HFFc6 (cell line): Measurements from ENCODE around the gene HOXD8. TPM values are rescaled to one million over a fixed set of nuclear protein-coding genes. Genes with fewer than 3 reads are reported as not detected.

Experiments
- DNase-seq: peaks from one replicate; pipeline ENCODE4 v3.0.0-alpha.2; 2018
- H3K27ac Mint-ChIP-seq: 2 replicates; pipeline ENCODE4 v1.8.0; 2020; ENCODE audit warnings: mild to moderate bottlenecking, mixed read lengths
- H3K27me3 Mint-ChIP-seq: 2 replicates; pipeline ENCODE4 v1.8.0; 2021; ENCODE audit warnings: mild to moderate bottlenecking, moderate library complexity, mixed read lengths; ENCODE audit not compliant: insufficient read depth
- H3K36me3 Mint-ChIP-seq: 2 replicates; pipeline ENCODE4 v1.8.0; 2021; ENCODE audit warnings: low read depth, mixed read lengths
- H3K4me1 Mint-ChIP-seq: 2 replicates; pipeline ENCODE4 v1.8.0; 2020; ENCODE audit warnings: low read depth, mixed read lengths
- H3K4me3 Mint-ChIP-seq: 2 replicates; pipeline ENCODE4 v1.8.0; 2020; ENCODE audit warnings: mild to moderate bottlenecking, moderate library complexity, mixed read lengths
- H3K9me3 Mint-ChIP-seq: 2 replicates; pipeline ENCODE4 v1.8.0; 2020; ENCODE audit warnings: mild to moderate bottlenecking, mixed read lengths
- CTCF ChIP-seq: fragments of 200-600 bp; sonication (generic); IDR thresholded peaks from 2 replicates; pipeline ENCODE4 v1.5.0; 2021; ENCODE audit warnings: antibody characterized with exemption, mild to moderate bottlenecking
- total RNA-seq, 6 experiments: library from RNA; stranded (reverse); fragmentation: NEBNext Ultra II Directional; extraction: Animal tissue kit (Norgen Biotek cat#: 25700); gene quantifications; 2 replicates in 1 of 6; 3 replicates in 5 of 6; pipeline ENCODE4 v1.2.3, GENCODE V29; 2021

HOXD8 gene
- total RNA-seq, 6 experiments from 2014 or later: 2.3 to 5.1 (median 4.6) TPM

GRCh38 chr2:176170602-176171305 lies 41.2 kb downstream of the HOXD8 start:
- Mint-ChIP-seq H3K27ac (no peak overlapping the region), H3K9me3 (no peaks in the 10 kb centered on the region), H3K4me3 (no peak overlapping the region), H3K27me3 (peaks cover 54% of the 10 kb centered on the region), H3K4me1 (no peaks in the 10 kb centered on the region), H3K36me3 (peaks cover 5% of the 10 kb centered on the region; the same call in 1 of the 2 replicates)
- DNase-seq: no peak
- TF ChIP-seq CTCF: no peak

- no peak for DNase-seq
- TF ChIP-seq CTCF: no peak
Measured at GRCh38 chr2:176171351-176172006, 42.0 kb downstream of the HOXD8 start.

GRCh38 chr2:176172007-176172894 lies 42.7 kb downstream of the HOXD8 start:
- H3K36me3 Mint-ChIP-seq: peaks cover 5% of the 10 kb centered on the region; the same call in 1 of the 2 replicates
- H3K9me3 Mint-ChIP-seq: 0 out of 2 replicates have a peak, but pooled peaks cover 1% of the 10 kb centered on the region
- no peak overlapping the region for H3K27ac Mint-ChIP-seq
- TF ChIP-seq CTCF: no peak
- no peaks in the 10 kb centered on the region for H3K4me1 Mint-ChIP-seq
- peaks cover 52% of the 10 kb centered on the region for H3K27me3 Mint-ChIP-seq
- DNase-seq: no peak
- no peak overlapping the region for H3K4me3 Mint-ChIP-seq

More at GRCh38 chr2:176171351-176172006, 42.0 kb downstream of the HOXD8 start:
- H3K27ac Mint-ChIP-seq: no peak overlapping the region
- H3K9me3 Mint-ChIP-seq: no peaks in the 10 kb centered on the region
- peaks cover 54% of the 10 kb centered on the region for H3K27me3 Mint-ChIP-seq
- H3K36me3 Mint-ChIP-seq: peaks cover 5% of the 10 kb centered on the region; the same call in 1 of the 2 replicates
- no peaks in the 10 kb centered on the region for H3K4me1 Mint-ChIP-seq
- no peak overlapping the region for H3K4me3 Mint-ChIP-seq

GRCh38 chr2:176172895-176173566 lies 43.5 kb downstream of the HOXD8 start:
- 0 out of 2 replicates have a peak, but pooled peaks cover 3% of the 10 kb centered on the region for H3K9me3 Mint-ChIP-seq
- H3K27me3 Mint-ChIP-seq: peaks cover 57% of the 10 kb centered on the region
- H3K4me1 Mint-ChIP-seq: no peaks in the 10 kb centered on the region
- no peak overlapping the region for H3K4me3 Mint-ChIP-seq
- no peak for TF ChIP-seq CTCF
- DNase-seq: no peak
- peaks cover 5% of the 10 kb centered on the region; the same call in 1 of the 2 replicates for H3K36me3 Mint-ChIP-seq
- no peak overlapping the region for H3K27ac Mint-ChIP-seq
